Measurements from ENCODE around the gene CDHR1.

The CDHR1 gene

DNA sequence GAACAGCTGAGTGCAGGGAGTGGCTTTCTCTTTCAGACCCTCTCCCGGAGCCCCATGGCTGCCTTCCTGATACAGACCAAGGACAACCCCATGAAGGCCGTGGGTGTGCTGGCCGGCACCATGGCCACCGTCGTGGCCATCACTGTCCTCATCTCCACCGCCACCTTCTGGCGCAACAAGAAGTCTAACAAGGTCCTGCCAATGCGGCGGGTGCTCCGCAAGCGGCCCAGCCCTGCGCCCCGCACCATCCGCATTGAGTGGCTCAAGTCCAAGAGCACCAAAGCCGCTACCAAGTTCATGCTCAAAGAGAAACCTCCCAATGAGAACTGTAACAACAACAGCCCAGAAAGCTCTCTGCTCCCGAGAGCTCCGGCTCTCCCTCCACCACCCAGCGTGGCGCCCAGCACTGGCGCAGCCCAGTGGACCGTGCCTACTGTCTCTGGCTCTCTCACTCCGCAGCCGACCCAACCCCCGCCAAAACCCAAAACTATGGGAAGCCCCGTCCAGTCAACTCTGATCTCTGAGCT is 19.8 kb downstream of the CDHR1 start:
- Histone ChIP-seq H3K36me3 (ENCODE audit: control insufficient read depth, insufficient read depth, low read length) (no peaks in the 10 kb centered on the region), H3K9me3 (ENCODE audit: control insufficient read depth, low read length) (no peaks in the 10 kb centered on the region), H3K4me1 (ENCODE audit: control insufficient read depth, insufficient read depth, low read length, poor library complexity, severe bottlenecking) (no peaks in the 10 kb centered on the region), H3K27ac (ENCODE audit: low read depth, low read length, severe bottlenecking) (no peak overlapping the region), H3K4me3 (ENCODE audit: extremely low read depth, insufficient read depth, low read length, poor library complexity, severe bottlenecking) (no peak overlapping the region)
- WGBS, 2 experiments (ENCODE audit: insufficient coverage in 2 of 2) = 89 to 96% methylated on average over 20 to 25 of the region's 25 CpGs

DNA sequence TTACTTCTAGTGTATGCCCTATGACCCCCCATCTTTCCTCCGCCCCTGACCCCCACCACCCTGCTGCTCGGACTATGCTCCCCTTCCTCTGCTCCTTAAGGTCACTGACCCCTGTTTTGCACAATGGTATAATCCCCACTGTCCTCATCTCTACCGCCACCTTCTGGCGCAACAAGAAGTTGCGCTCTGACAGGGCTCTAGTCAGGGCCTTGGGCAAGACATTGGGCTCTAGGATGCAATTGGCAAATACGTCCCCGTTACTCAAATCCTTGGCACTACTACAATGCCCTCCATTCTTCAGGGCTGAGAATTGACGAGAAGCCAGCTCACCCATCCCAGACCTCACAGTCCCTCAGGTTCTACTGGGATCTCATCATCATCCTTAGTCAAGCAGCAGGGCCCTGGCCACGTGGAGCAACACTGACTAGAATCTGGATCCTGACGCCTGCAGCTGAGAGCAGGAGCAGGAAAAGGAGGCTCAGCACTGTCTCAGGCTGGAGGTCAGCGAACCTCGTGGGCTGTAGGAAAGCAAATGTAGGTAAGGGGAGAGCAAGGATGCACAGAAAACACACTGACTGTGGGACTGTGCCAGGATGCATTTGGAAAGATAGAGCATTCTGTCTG is 20.4 kb downstream of the CDHR1 start:
- Histone ChIP-seq H3K27ac (ENCODE audit: low read depth, low read length, severe bottlenecking) (no peak overlapping the region), H3K4me1 (ENCODE audit: control insufficient read depth, insufficient read depth, low read length, poor library complexity, severe bottlenecking) (no peaks in the 10 kb centered on the region), H3K36me3 (ENCODE audit: control insufficient read depth, insufficient read depth, low read length) (no peaks in the 10 kb centered on the region), H3K4me3 (ENCODE audit: extremely low read depth, insufficient read depth, low read length, poor library complexity, severe bottlenecking) (no peak overlapping the region), H3K9me3 (ENCODE audit: control insufficient read depth, low read length) (no peaks in the 10 kb centered on the region)
- WGBS, 2 experiments (ENCODE audit: insufficient coverage in 2 of 2) = 68 to 74% methylated on average over 9 to 12 of the region's 12 CpGs

DNA sequence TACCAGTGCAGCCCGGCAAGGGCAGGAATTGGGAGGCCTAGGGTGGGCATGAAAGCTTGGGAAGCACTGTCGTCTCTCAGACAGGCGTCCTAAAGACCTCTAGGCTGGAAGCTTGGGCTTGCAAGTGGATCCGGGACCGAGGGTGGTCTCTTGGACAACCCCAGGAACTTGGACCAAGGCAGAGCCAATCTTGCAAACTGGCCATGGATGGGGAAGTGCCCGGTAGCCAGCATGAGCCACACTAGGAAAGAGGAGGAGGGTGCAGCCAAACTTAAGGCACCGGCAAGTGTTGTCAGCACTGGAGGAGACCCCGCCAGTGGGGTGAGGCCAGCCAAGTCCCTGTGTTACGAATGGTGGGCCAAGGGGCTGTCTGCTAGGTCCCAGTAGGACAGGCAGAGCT is 22.5 kb downstream of the CDHR1 start:
- no peaks in the 10 kb centered on the region for H3K36me3 ChIP-seq (ENCODE audit: control insufficient read depth, insufficient read depth, low read length)
- H3K4me3 ChIP-seq (ENCODE audit: extremely low read depth, insufficient read depth, low read length, poor library complexity, severe bottlenecking) = no peak overlapping the region
- no peaks in the 10 kb centered on the region for H3K4me1 ChIP-seq (ENCODE audit: control insufficient read depth, insufficient read depth, low read length, poor library complexity, severe bottlenecking)
- no peak overlapping the region for H3K27ac ChIP-seq (ENCODE audit: low read depth, low read length, severe bottlenecking)
- whole genome bisulfite sequencing, 2 experiments (ENCODE audit: insufficient coverage in 2 of 2) = 88 to 91% methylated on average over 7 to 9 of the region's 9 CpGs
- H3K9me3 ChIP-seq (ENCODE audit: control insufficient read depth, low read length) = no peaks in the 10 kb centered on the region

DNA sequence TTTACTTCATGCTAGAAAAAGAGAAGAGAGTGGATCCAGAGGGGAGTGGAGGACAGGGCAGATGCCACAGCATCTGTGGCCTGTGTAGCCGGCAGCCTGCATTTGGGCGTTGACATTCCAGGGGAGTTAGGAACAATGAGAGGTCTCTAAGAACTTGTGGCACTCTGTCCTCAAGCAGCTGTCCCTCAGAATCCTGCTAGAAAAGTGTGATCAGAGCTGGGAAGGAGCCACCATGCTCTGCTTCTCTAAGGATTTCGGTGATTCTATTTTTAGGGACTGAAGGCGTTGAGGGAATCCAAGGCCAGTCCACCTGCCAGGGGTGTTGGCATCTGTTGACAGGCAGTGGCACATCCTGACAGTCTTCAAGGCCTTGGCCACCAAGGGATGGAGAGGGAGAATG is 23.4 kb downstream of the CDHR1 start:
- no peak overlapping the region for H3K4me3 ChIP-seq (ENCODE audit: extremely low read depth, insufficient read depth, low read length, poor library complexity, severe bottlenecking)
- no peak overlapping the region for H3K27ac ChIP-seq (ENCODE audit: low read depth, low read length, severe bottlenecking)
- 88% methylated on average over 4 of the region's 4 CpGs for WGBS, 2 experiments (ENCODE audit: insufficient coverage in 2 of 2)
- H3K36me3 ChIP-seq (ENCODE audit: control insufficient read depth, insufficient read depth, low read length) = no peaks in the 10 kb centered on the region
- no peaks in the 10 kb centered on the region for H3K4me1 ChIP-seq (ENCODE audit: control insufficient read depth, insufficient read depth, low read length, poor library complexity, severe bottlenecking)
- H3K9me3 ChIP-seq (ENCODE audit: control insufficient read depth, low read length) = no peaks in the 10 kb centered on the region

DNA sequence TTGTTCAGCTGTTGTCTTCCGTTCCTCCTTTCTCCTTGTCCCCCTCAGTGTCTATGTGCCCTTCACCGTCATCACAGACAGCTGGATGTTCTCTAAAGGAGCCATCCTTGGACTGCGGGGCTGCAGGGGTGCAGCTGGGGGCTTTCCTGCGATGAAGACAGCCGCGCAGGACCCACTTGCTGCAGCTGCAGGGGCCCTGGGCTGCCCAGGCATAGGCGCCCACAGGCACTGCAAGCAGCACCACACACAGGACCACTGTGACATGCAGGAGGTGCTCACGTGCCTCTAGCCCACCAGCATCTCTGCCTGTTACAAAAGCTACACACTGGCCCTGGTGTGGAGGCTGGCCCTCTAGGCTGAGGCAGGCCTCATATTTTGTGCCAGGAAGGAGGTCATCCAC is 27.6 kb downstream of the CDHR1 start:
- H3K4me3 ChIP-seq (ENCODE audit: extremely low read depth, insufficient read depth, low read length, poor library complexity, severe bottlenecking) = no peak overlapping the region
- no peaks in the 10 kb centered on the region for H3K36me3 ChIP-seq (ENCODE audit: control insufficient read depth, insufficient read depth, low read length)
- no peaks in the 10 kb centered on the region for H3K9me3 ChIP-seq (ENCODE audit: control insufficient read depth, low read length)
- H3K4me1 ChIP-seq (ENCODE audit: control insufficient read depth, insufficient read depth, low read length, poor library complexity, severe bottlenecking) = no peaks in the 10 kb centered on the region
- no peak overlapping the region for H3K27ac ChIP-seq (ENCODE audit: low read depth, low read length, severe bottlenecking)
- 56 to 80% methylated on average over 4 to 8 of the region's 8 CpGs for WGBS, 2 experiments (ENCODE audit: insufficient coverage in 2 of 2)

DNA sequence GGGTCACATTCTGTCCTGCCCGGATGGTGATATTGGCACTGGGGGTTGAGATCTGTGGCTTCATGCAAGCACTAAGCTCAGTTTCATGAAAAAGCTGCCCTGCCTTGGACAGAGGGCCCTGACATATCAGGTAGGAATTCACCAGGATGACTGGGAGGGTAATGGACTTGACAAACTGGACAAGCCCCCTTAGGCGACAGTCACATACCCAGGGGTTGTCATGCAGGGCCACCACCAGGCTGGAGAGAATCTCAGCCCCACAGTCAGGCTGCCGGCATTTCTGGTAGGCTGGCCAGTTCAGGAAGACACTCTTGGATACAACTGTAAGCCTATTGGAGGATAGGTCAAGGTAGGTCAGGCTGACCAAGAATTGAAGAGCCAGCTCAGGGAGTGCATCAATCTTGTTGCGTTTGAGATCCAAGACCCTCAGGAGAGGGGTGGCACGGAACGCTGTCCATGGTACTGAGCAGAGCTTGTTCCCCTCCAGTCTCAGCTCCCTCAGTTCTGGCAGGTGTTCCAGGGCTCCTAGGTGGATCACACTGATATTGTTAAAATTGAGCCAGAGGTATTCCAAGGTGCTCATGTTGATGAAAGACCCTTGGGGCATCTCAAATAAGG is 30.2 kb downstream of the CDHR1 start:
- Histone ChIP-seq H3K4me3 (ENCODE audit: extremely low read depth, insufficient read depth, low read length, poor library complexity, severe bottlenecking) (no peak overlapping the region), H3K9me3 (ENCODE audit: control insufficient read depth, low read length) (no peaks in the 10 kb centered on the region), H3K36me3 (ENCODE audit: control insufficient read depth, insufficient read depth, low read length) (no peaks in the 10 kb centered on the region), H3K4me1 (ENCODE audit: control insufficient read depth, insufficient read depth, low read length, poor library complexity, severe bottlenecking) (no peaks in the 10 kb centered on the region), H3K27ac (ENCODE audit: low read depth, low read length, severe bottlenecking) (no peak overlapping the region)
- 40 to 63% methylated on average over 4 to 6 of the region's 6 CpGs for WGBS, 2 experiments (ENCODE audit: insufficient coverage in 2 of 2)

DNA sequence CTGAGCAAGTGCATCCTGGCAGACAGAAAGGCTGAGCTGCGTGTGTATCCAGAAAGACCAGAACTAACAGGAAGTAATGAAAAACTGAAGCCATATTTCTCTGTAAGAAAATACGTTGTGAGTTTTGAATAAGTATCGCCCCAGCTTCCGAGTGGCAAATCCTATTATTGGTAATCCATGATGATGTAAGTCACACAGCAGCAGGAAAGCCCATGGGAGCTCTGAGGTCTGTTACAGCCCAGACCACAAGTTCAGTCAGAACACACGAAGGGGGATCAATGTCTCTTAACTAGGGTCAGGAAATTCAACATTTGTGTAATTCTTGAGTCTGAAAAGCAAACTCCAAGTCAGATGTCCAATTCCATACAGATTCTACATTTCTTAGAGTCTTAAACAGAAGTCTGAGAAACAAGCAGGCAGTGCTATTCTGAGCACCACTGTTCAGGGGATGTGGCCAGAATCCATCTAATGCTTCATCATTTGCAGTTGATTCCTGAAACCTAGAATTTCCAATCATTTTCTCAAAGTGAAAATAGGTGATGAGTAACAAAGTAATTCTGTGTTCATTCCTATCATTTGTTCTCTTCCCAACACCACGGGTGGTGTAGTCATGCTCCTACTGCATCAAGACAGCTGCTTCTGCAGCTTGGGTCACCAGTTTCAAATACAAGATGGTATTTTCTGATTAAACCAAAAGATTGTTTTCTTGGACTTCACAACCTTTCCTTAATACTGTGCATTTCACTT is 31.3 kb downstream of the CDHR1 start, which contains the start of gene LRIT2:
Gene LRIT2 (minus strand): TSS at position 118 of the 747 bp plus-strand sequence. CDS start 24 bp downstream, at position 94.
- Histone ChIP-seq H3K36me3 (ENCODE audit: control insufficient read depth, insufficient read depth, low read length) (no peaks in the 10 kb centered on the region), H3K4me3 (ENCODE audit: extremely low read depth, insufficient read depth, low read length, poor library complexity, severe bottlenecking) (no peak within 1 kb of the TSS), H3K4me1 (ENCODE audit: control insufficient read depth, insufficient read depth, low read length, poor library complexity, severe bottlenecking) (no peaks in the 10 kb centered on the region), H3K27ac (ENCODE audit: low read depth, low read length, severe bottlenecking) (no peak within 1 kb of the TSS), H3K9me3 (ENCODE audit: control insufficient read depth, low read length) (no peaks in the 10 kb centered on the region)
- 73 to 79% methylated on average over 5 of the region's 6 CpGs for WGBS, 2 experiments (ENCODE audit: insufficient coverage in 2 of 2)

DNA sequence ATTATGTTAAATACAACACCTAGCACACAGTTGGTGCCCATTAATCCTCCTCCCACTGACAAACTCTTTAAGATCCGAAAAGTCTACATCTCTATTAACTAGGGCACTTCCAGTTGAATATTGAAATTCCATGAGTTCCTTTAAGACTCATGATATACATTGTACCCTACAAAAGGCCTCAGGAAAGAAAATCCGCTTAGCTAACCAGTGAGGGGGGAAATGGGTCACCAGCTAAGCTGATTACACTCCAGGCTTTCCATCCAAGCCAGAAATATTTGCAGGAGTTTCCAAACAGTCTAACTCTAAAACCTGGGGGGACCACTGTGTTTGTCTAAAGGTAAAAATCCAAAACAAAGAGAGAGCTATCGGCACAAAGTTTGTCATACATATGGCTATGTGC is 32.3 kb downstream of the CDHR1 start:
- Histone ChIP-seq H3K9me3 (ENCODE audit: control insufficient read depth, low read length) (no peaks in the 10 kb centered on the region), H3K36me3 (ENCODE audit: control insufficient read depth, insufficient read depth, low read length) (no peaks in the 10 kb centered on the region), H3K4me1 (ENCODE audit: control insufficient read depth, insufficient read depth, low read length, poor library complexity, severe bottlenecking) (no peaks in the 10 kb centered on the region), H3K4me3 (ENCODE audit: extremely low read depth, insufficient read depth, low read length, poor library complexity, severe bottlenecking) (no peak overlapping the region), H3K27ac (ENCODE audit: low read depth, low read length, severe bottlenecking) (no peak overlapping the region)
- WGBS, 2 experiments (ENCODE audit: insufficient coverage in 2 of 2) = 67 to 90% methylated on average over 2 to 3 of the region's 3 CpGs

DNA sequence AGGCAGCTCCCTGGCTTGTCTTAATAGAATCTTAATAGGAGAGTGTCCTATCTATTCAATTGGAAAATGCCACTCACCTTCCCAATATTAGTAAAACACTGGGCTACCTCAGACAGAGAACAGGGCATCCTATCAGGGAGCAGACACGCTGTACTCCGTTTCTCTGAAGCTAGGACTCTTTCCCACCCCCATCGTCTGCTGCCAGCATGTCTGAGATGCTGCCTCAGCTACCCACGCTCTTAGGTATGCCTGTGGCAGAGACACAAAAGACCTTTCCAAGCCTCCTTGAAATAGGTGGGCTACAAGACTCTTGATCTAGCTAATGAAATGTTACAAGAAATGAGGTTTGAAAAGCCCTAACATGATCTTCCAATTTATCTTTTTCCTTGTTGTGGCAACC is 33.5 kb downstream of the CDHR1 start:
- no peak overlapping the region for H3K4me3 ChIP-seq (ENCODE audit: extremely low read depth, insufficient read depth, low read length, poor library complexity, severe bottlenecking)
- no peaks in the 10 kb centered on the region for H3K9me3 ChIP-seq (ENCODE audit: control insufficient read depth, low read length)
- no peaks in the 10 kb centered on the region for H3K36me3 ChIP-seq (ENCODE audit: control insufficient read depth, insufficient read depth, low read length)
- WGBS, 2 experiments (ENCODE audit: insufficient coverage in 2 of 2) = 40 to 53% methylated on average over 3 to 4 of the region's 4 CpGs
- H3K4me1 ChIP-seq (ENCODE audit: control insufficient read depth, insufficient read depth, low read length, poor library complexity, severe bottlenecking) = no peaks in the 10 kb centered on the region
- H3K27ac ChIP-seq (ENCODE audit: low read depth, low read length, severe bottlenecking) = no peak overlapping the region

DNA sequence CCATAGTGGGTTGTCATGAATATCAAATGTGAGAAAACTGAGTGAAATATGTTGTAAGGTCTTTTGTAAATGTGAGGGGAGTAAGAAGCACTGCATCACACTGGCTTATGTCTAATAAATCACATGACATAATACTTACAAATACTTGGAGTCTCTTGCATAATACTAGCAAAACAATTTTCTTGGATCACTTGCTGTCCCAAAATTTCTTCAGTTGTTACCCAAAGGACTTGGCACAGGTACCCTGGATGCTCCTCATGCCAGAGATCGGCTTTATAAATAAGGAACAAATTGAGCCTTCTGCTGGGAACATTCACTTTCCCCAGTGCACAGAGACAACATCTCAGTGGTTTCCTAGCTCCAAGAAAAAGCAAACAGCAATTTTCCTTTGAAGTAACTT is 36.0 kb downstream of the CDHR1 start:
- 78 to 86% methylated on average over 1 of the region's 1 CpG for WGBS, 2 experiments (ENCODE audit: insufficient coverage in 2 of 2)
- H3K4me3 ChIP-seq (ENCODE audit: extremely low read depth, insufficient read depth, low read length, poor library complexity, severe bottlenecking) = no peak overlapping the region

More for the DNA sequence above, 36.0 kb downstream of the CDHR1 start:
- no peaks in the 10 kb centered on the region for H3K4me1 ChIP-seq (ENCODE audit: control insufficient read depth, insufficient read depth, low read length, poor library complexity, severe bottlenecking)
- no peak overlapping the region for H3K27ac ChIP-seq (ENCODE audit: low read depth, low read length, severe bottlenecking)
- H3K36me3 ChIP-seq (ENCODE audit: control insufficient read depth, insufficient read depth, low read length) = no peaks in the 10 kb centered on the region
- no peaks in the 10 kb centered on the region for H3K9me3 ChIP-seq (ENCODE audit: control insufficient read depth, low read length)

All from mesodermal cell (in vitro differentiated cells).